K562 (cell line): ENCODE measurements around the gene HNF4A. TPM values are rescaled to one million over a fixed set of nuclear protein-coding genes. Genes with fewer than 3 reads are reported as not detected.

Source experiments
- ATAC-seq: fragments of 200-7000 bp; cut with Tn5 transposase; 3 replicates; pipeline ENCODE4 v1.9.1; 2020; ENCODE audit warnings: moderate library complexity
- BruUV-seq: library from RNA; stranded (reverse); fragments of 400-500 nt; replicated peaks from 2 replicates; lab custom pipeline; 2021; lab: Mats Ljungman, UMichigan
- CTCF ChIA-PET: fragments of 300-600 bp; formaldehyde crosslinking; extraction: SDS; loops from one replicate; lab custom pipeline; 2021; ENCODE audit warnings: low intra/inter-chr PET ratio; lab: Yijun Ruan, JAX
- POLR2A ChIA-PET: fragments of 300-600, 350-650 bp; sonication (Branson Sonifier 250); formaldehyde crosslinking; extraction: SDS; loops from one replicate; lab custom pipeline; 2021; ENCODE audit warnings: antibody characterized with exemption, inconsistent platforms; lab: Yijun Ruan, JAX
- DNase-seq, 4 experiments: peaks; one replicate each; pipeline versions ENCODE4 v3.0.0 to v3.0.0-alpha.2; 2011 to 2018; ENCODE audit warnings: low spot score in 3 of 4, mixed read lengths in 3 of 4; ENCODE audit errors: extremely low read depth in 1 of 4
- FAIRE-seq: peaks from 2 replicates; lab custom pipeline; 2011; peaks lifted over from hg19 to GRCh38; lab: Jason Lieb, UNC
- H2AFZ ChIP-seq: 2 replicates; pipeline ENCODE4 v1.6.0; 2011; ENCODE audit warnings: low read depth, low read length, control low read depth, inconsistent platforms
- H3K27ac ChIP-seq: fragments of 200-600 bp; 3 replicates; pipeline ENCODE4 v1.8.0; 2011; ENCODE audit warnings: low read depth, mild to moderate bottlenecking, control low read depth, inconsistent platforms, low read length, moderate library complexity, mixed read lengths; ENCODE audit errors: extremely low read depth
- H3K27me3 ChIP-seq, 2 experiments: fragments of 300-600 bp in 1 of 2; 2 replicates in 1 of 2; 3 replicates in 1 of 2; pipeline versions ENCODE4 v1.6.0 to v1.8.0; 2011; ENCODE audit warnings: inconsistent platforms in 2 of 2, low read length in 2 of 2, mild to moderate bottlenecking in 1 of 2, mixed read lengths in 1 of 2, moderate library complexity in 1 of 2; ENCODE audit not compliant: control insufficient read depth in 2 of 2, insufficient read depth in 2 of 2
- H3K36me3 ChIP-seq: fragments of 300-600 bp; 3 replicates; pipeline ENCODE4 v1.8.0; 2011; ENCODE audit warnings: mild to moderate bottlenecking, low read length, inconsistent platforms; ENCODE audit not compliant: control insufficient read depth, insufficient read depth
- H3K4me1 ChIP-seq, 2 experiments: fragments of 200-600 bp in 1 of 2; replicated peaks in 1 of 2; 2 replicates in 1 of 2; 3 replicates in 1 of 2; pipeline versions ENCODE4 v1.5.1 to v1.8.0; 2011; ENCODE audit warnings: inconsistent platforms in 2 of 2, low read length in 2 of 2, mild to moderate bottlenecking in 1 of 2, mixed read lengths in 1 of 2, moderate library complexity in 1 of 2; ENCODE audit not compliant: control insufficient read depth in 2 of 2, insufficient read depth in 2 of 2
- H3K4me2 ChIP-seq: 2 replicates; pipeline ENCODE4 v1.6.1; 2011; ENCODE audit warnings: low read length, control low read depth, inconsistent platforms, mixed read lengths; ENCODE audit not compliant: insufficient read depth
- H3K4me3 ChIP-seq: fragments of 200-600 bp; sonication (generic), shearing (Covaris generic); 2 replicates; pipeline ENCODE4 v1.5.1; 2016; ENCODE audit warnings: control low read depth, inconsistent platforms
- H3K79me2 ChIP-seq: fragments of 200-600 bp; 3 replicates; pipeline ENCODE4 v1.8.0; 2011; ENCODE audit warnings: low read length, inconsistent platforms; ENCODE audit not compliant: control insufficient read depth, insufficient read depth
- H3K9ac ChIP-seq, 2 experiments: 2 replicates each; pipeline versions ENCODE4 v1.6.0 to v1.6.1; 2011; ENCODE audit warnings: low read depth in 2 of 2, low read length in 2 of 2, control low read depth in 1 of 2, inconsistent platforms in 1 of 2, mild to moderate bottlenecking in 1 of 2, mixed read lengths in 1 of 2; ENCODE audit not compliant: insufficient read depth in 1 of 2
- H3K9me1 ChIP-seq: one replicate; pipeline ENCODE4 v1.6.0; 2011; ENCODE audit warnings: inconsistent platforms, mild to moderate bottlenecking, low read length, moderate library complexity; ENCODE audit not compliant: control insufficient read depth, insufficient read depth
- H3K9me3 ChIP-seq: replicated peaks from 2 replicates; pipeline ENCODE4 v1.5.1; 2011; ENCODE audit warnings: low read depth, low read length, inconsistent platforms; ENCODE audit not compliant: control insufficient read depth, insufficient read depth
- H4K20me1 ChIP-seq: replicated peaks from 2 replicates; pipeline ENCODE4 v1.6.1; 2011; ENCODE audit warnings: low read length, inconsistent platforms, mixed read lengths; ENCODE audit not compliant: control insufficient read depth, insufficient read depth
- CHD4 ChIP-seq: fragments of 200-600 bp; sonication (generic); IDR thresholded peaks from 3 replicates; pipeline ENCODE4 v1.6.1; 2012; ENCODE audit warnings: low read depth, mild to moderate bottlenecking, mixed read lengths, low read length, inconsistent platforms; ENCODE audit not compliant: insufficient read depth, insufficient replicate concordance, poor library complexity, severe bottlenecking
- DACH1 ChIP-seq: fragments of 450-650 bp; IDR thresholded peaks from 2 replicates; pipeline ENCODE4 v1.6.1; 2018; ENCODE audit not compliant: partially characterized antibody
- NFXL1 ChIP-seq: fragments of 450-650 bp; formaldehyde crosslinking; IDR thresholded peaks from 2 replicates; pipeline ENCODE4 v1.4.0; 2021; ENCODE audit warnings: mild to moderate bottlenecking
- RBM39 ChIP-seq: fragments of 200-400 bp; formaldehyde crosslinking; optimal IDR thresholded peaks from 2 replicates; pipeline ENCODE3; 2018; ENCODE audit warnings: low read depth, low read length
- RHOXF2B ChIP-seq: fragments of 250-450 bp; sonication (Bioruptor Pico); conservative IDR thresholded peaks from 2 replicates; pipeline ENCODE4 v1.5.1; 2021
- STAT5B ChIP-seq: fragments of 250-450 bp; sonication (Bioruptor Pico); IDR thresholded peaks from 2 replicates; pipeline ENCODE4 v1.8.0; 2021; ENCODE audit warnings: mild to moderate bottlenecking, inconsistent platforms
- TEAD2 ChIP-seq: fragments of 450-650 bp; IDR thresholded peaks from 2 replicates; pipeline ENCODE4 v1.6.1; 2016; ENCODE audit warnings: missing genetic modification characterization, control low read depth, missing compliant biosample characterization
- ZBTB7A ChIP-seq: IDR thresholded peaks from 2 replicates; pipeline ENCODE4 v1.6.1; 2011; ENCODE audit warnings: low read depth, mild to moderate bottlenecking, low read length, moderate library complexity, borderline replicate concordance; ENCODE audit not compliant: control insufficient read depth
- ZNF175 ChIP-seq: fragments of 200-800 bp; sonication (Bioruptor generic); IDR thresholded peaks from 2 replicates; pipeline ENCODE4 v1.6.1; 2016; ENCODE audit warnings: low read depth, mild to moderate bottlenecking, missing genetic modification characterization, missing compliant biosample characterization
- ZNF24 ChIP-seq: fragments of 450-650 bp; IDR thresholded peaks from 2 replicates; pipeline ENCODE4 v1.6.1; 2016
- ZNF696 ChIP-seq: fragments of 250-450 bp; sonication (Bioruptor Pico); conservative IDR thresholded peaks from 2 replicates; pipeline ENCODE4 v1.4.0; 2020; ENCODE audit warnings: mild to moderate bottlenecking, moderate library complexity
- ZSCAN32 ChIP-seq: fragments of 450-650 bp; formaldehyde crosslinking; IDR thresholded peaks from 2 replicates; pipeline ENCODE4 v1.4.0; 2020; ENCODE audit warnings: mild to moderate bottlenecking, moderate library complexity
- WGBS: fragments of 100-300 bp; shearing (Covaris generic); methylation state at CpG from one replicate; pipeline ENCODE4 v1.1.6; 2016; ENCODE audit warnings: low coverage, mixed read lengths; ENCODE audit not compliant: insufficient coverage; ENCODE audit errors: missing lambda C conversion rate; 5-methylcytosine and 5-hydroxymethylcytosine counted together
- in situ Hi-C: fragments of 300-500 bp; cut with MboI; formaldehyde crosslinking; loops from 4 replicates; pipeline ENCODE4 v1.15.0; 2018; ENCODE audit warnings: inconsistent platforms, mixed read lengths
- intact Hi-C: fragments of 100-400 bp; cut with micrococcal nuclease; formaldehyde crosslinking; loops from 2 replicates; pipeline ENCODE4 v1.14.2; 2022
- polyA plus RNA-seq, 8 experiments: library from polyadenylated mRNA; depleted of rRNA in 4 of 8; stranded (reverse) in 5 of 8; unstranded in 3 of 8; fragments of >200 nt; fragmentation: Nextera tagmentation in 2 of 8; fragmentation: Illumina TruSeq in 1 of 8; extraction: Ambion mirVana in 2 of 8; extraction: Trizol in 1 of 8; gene quantifications; 2 replicates each; pipeline versions ENCODE4 v1.2.1 to v1.2.3, GENCODE V29; 2011 to 2014; ENCODE audit warnings: inconsistent platforms in 1 of 8, missing spikeins in 1 of 8
- total RNA-seq, 7 experiments: library from RNA; depleted of rRNA in 6 of 7; stranded (reverse); fragments of >200 nt in 6 of 7; fragmentation: Illumina TruSeq in 2 of 7; extraction: Trizol in 2 of 7; gene quantifications; 2 replicates each; pipeline versions ENCODE4 v1.2.1 to v1.2.3, GENCODE V29; 2011 to 2021; ENCODE audit warnings: low replicate concordance in 1 of 7
- TF ChIP-seq, protein P1 (sequence below): fragments of 450-650 bp; conservative IDR thresholded peaks from 2 replicates; pipeline ENCODE4 v1.6.1; 2016; ENCODE audit warnings: missing genetic modification characterization, low read depth, mild to moderate bottlenecking, missing compliant biosample characterization, moderate library complexity
- TF ChIP-seq, protein P2 (sequence below): fragments of 250-450 bp; sonication (Bioruptor Pico); IDR thresholded peaks from 2 replicates; pipeline ENCODE4 v1.4.0; 2020; ENCODE audit warnings: mild to moderate bottlenecking, moderate library complexity

The HNF4A gene
- total and polyA plus RNA-seq, 9 of the 15 experiments (the other 6 are each of a cell fraction or from before 2014, with no cell fraction given): 0.03 to 0.27 (median 0.08) TPM; not detected in 5

DNA sequence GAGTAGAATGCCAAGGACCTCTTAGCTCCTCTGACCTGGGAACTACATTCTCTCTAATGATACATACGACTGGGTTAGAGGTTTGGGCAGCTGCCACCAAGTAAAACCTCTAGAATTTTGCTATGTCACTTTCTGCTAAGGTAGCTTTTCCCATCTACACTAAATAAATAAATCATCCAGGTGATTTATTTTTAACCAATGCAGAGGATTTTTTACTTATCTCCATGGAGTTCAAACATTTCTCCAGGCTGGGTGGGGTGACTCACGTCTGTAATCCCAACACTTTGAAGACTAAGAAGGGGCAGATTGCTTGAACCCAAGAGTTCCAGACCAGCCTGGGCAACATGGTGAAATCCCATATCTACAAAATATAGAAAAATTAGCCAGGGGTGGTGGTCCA, 27.1 kb downstream of the HNF4A start:
- intact Hi-C loops: no loop called here
- no peak for ATAC-seq
- Histone ChIP-seq H3K79me2 (no peaks in the 10 kb centered on the region), H2AFZ (no peak overlapping the region), H3K9ac (no peak overlapping the region), H3K9me3 (no peaks in the 10 kb centered on the region), H3K4me3 (no peak overlapping the region), H4K20me1 (no peaks in the 10 kb centered on the region), H3K27me3 (peaks cover 7 to 27% of the 10 kb centered on the region in 2 experiments; a peak in 3 of 5 replicates), H3K4me2 (no peak overlapping the region), H3K9me1 (no peaks in the 10 kb centered on the region), H3K27ac (no peak overlapping the region), H3K36me3 (no peaks in the 10 kb centered on the region), H3K4me1 (no peaks in the 10 kb centered on the region; a peak in 1 of 5 replicates)
- TF ChIP-seq DACH1 (no peak), ZNF175 (no peak), ZNF696 (CRISPR knock-in tag) (no peak), STAT5B (CRISPR knock-in tag) (no peak), RHOXF2B (CRISPR knock-in tag) (no peak), CHD4 (no peak), TEAD2 (tag) (no peak), ZNF24 (no peak), ZSCAN32 (CRISPR knock-in tag) (no peak), RBM39 (no peak), NFXL1 (CRISPR knock-in tag) (no peak), ZBTB7A (no peak)
- TF ChIP-seq, protein P1, sequence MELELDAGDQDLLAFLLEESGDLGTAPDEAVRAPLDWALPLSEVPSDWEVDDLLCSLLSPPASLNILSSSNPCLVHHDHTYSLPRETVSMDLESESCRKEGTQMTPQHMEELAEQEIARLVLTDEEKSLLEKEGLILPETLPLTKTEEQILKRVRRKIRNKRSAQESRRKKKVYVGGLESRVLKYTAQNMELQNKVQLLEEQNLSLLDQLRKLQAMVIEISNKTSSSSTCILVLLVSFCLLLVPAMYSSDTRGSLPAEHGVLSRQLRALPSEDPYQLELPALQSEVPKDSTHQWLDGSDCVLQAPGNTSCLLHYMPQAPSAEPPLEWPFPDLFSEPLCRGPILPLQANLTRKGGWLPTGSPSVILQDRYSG: no peak
- TF ChIP-seq, protein P2, sequence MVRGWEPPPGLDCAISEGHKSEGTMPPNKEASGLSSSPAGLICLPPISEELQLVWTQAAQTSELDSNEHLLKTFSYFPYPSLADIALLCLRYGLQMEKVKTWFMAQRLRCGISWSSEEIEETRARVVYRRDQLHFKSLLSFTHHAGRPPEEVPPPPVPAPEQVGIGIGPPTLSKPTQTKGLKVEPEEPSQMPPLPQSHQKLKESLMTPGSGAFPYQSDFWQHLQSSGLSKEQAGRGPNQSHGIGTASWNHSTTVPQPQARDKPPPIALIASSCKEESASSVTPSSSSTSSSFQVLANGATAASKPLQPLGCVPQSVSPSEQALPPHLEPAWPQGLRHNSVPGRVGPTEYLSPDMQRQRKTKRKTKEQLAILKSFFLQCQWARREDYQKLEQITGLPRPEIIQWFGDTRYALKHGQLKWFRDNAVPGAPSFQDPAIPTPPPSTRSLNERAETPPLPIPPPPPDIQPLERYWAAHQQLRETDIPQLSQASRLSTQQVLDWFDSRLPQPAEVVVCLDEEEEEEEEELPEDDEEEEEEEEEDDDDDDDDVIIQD (CRISPR knock-in tag): no peak
- ChIA-PET POLR2A (no interaction called here), CTCF (no interaction called here)
- in situ Hi-C loops: loop anchor here (5.0 kb wide), 3 partner anchors 170 to 265 kb away; partner anchors contain the start of gene OSER1
- no peak for FAIRE-seq
- WGBS: 6% methylated on average over 2 of the region's 2 CpGs
- no peak for DNase-seq
- BruUV-seq: no TSS peak
